Gastrocnemius medialis (tissue), 4 donors: Measurements from ENCODE around the gene ARFGEF3.

Source experiments
- POLR2A ChIP-seq, 2 donors: fragments of 450-650 bp; IDR thresholded peaks; one replicate each; pipeline ENCODE4 v1.6.1; 2017; ENCODE audit warnings: antibody characterized with exemption in 2 of 2, mild to moderate bottlenecking in 2 of 2, moderate library complexity in 2 of 2
- TF ChIP-seq, protein P1 (sequence below), 5 experiments: fragments of 450-650 bp in 3 of 5; fragments of 200-600 bp in 2 of 5; sonication (generic) in 2 of 5; IDR thresholded peaks in 4 of 5; conservative IDR thresholded peaks in 1 of 5; 1 replicate in 4 of 5; 2 replicates in 1 of 5; pipeline ENCODE4 v1.5.1; 2016 to 2019; ENCODE audit warnings: antibody characterized with exemption in 5 of 5, mild to moderate bottlenecking in 3 of 5, moderate library complexity in 3 of 5

DNA sequence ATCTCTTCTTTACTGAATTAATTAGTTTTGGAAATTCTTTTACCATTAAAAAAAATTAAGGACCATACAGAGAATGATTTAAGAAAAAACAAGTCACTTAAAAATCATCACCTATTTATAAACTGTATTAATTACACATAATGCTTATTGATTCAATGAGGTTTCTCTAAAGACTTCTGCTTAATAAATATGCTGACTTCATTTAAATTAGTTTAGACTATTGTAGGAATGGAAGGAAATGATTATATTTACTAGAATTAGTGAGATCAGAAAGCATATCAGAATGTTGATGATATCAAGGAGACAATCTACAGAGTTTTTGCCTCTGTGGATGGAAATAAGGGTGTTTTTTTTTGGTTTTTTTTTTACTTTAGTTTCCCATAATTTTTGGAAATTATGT lies 181.4 kb downstream of the ARFGEF3 start:
- TF ChIP-seq, protein P1, sequence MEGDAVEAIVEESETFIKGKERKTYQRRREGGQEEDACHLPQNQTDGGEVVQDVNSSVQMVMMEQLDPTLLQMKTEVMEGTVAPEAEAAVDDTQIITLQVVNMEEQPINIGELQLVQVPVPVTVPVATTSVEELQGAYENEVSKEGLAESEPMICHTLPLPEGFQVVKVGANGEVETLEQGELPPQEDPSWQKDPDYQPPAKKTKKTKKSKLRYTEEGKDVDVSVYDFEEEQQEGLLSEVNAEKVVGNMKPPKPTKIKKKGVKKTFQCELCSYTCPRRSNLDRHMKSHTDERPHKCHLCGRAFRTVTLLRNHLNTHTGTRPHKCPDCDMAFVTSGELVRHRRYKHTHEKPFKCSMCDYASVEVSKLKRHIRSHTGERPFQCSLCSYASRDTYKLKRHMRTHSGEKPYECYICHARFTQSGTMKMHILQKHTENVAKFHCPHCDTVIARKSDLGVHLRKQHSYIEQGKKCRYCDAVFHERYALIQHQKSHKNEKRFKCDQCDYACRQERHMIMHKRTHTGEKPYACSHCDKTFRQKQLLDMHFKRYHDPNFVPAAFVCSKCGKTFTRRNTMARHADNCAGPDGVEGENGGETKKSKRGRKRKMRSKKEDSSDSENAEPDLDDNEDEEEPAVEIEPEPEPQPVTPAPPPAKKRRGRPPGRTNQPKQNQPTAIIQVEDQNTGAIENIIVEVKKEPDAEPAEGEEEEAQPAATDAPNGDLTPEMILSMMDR (IDR thresholded peaks at IDR 0.05 in 4 of 5, conservative IDR thresholded peaks at IDR 0.05 in 1 of 5) = no peak
- no peak for TF ChIP-seq POLR2A (IDR thresholded peaks at IDR 0.05)
